ENCODE measurements around the gene TREX2.

The TREX2 gene

GRCh38 chrX:153457136-153457825, 11.4 kb upstream of the TREX2 start:
- no peak for DNase-seq

- DNase-seq: no peak
Observed at GRCh38 chrX:153456704-153457103, 10.8 kb upstream of the TREX2 start.

- DNase-seq: peak in 40 of 58 donors; percentile 2 to 72 (median 31)
Observed at GRCh38 chrX:153456161-153456560, 10.3 kb upstream of the TREX2 start.

GRCh38 chrX:153455571-153455970, 9.7 kb upstream of the TREX2 start:
- DNase-seq: no peak

- no peak for DNase-seq
Observed at GRCh38 chrX:153454901-153455550, 9.2 kb upstream of the TREX2 start.

- no peak for DNase-seq
Observed at GRCh38 chrX:153450949-153451277, 5.1 kb upstream of the TREX2 start.

- DNase-seq: no peak
Observed at GRCh38 chrX:153450114-153450948, 4.5 kb upstream of the TREX2 start.

- no peak for DNase-seq
Observed at GRCh38 chrX:153449368-153450113, 3.7 kb upstream of the TREX2 start.

GRCh38 chrX:153448556-153449367, 2.9 kb upstream of the TREX2 start:
- DNase-seq: no peak

- DNase-seq: no peak
Observed at GRCh38 chrX:153447581-153447960, 1.7 kb upstream of the TREX2 start.

- DNase-seq: no peak
Observed at GRCh38 chrX:153446950-153447580, 1.2 kb upstream of the TREX2 start.

GRCh38 chrX:153446636-153446936, 730 bp upstream of the TREX2 start:
- DNase-seq: no peak

- no peak for DNase-seq
Observed at GRCh38 chrX:153445106-153445855, 575 bp downstream of the TREX2 start.

GRCh38 chrX:153444333-153445011, 1.4 kb downstream of the TREX2 start:
- DNase-seq: no peak

- no peak for DNase-seq
Observed at GRCh38 chrX:153443476-153444332, 2.2 kb downstream of the TREX2 start.

- DNase-seq: no peak
Observed at GRCh38 chrX:153442463-153442862, 3.4 kb downstream of the TREX2 start.

- DNase-seq: no peak
Observed at GRCh38 chrX:153441981-153442380, 3.9 kb downstream of the TREX2 start.

GRCh38 chrX:153441296-153441695, 4.6 kb downstream of the TREX2 start:
- DNase-seq: no peak
